Lower lobe of right lung (tissue), 2 donors: ENCODE measurements around the gene MBD5. TPM values are rescaled to one million over a fixed set of nuclear protein-coding genes. Genes with fewer than 3 reads are reported as not detected.

Experiments
- ATAC-seq, 2 donors: fragments of 200-7000 bp; cut with Tn5 transposase; one replicate each; pipeline ENCODE4 v1.9.1; 2020 to 2022; ENCODE audit warnings: mild to moderate bottlenecking in 2 of 2, moderate library complexity in 2 of 2
- DNase-seq: peaks from one replicate; pipeline ENCODE4 v3.0.0-alpha.2; 2020
- H3K27ac ChIP-seq: fragments of 200-600 bp; one replicate; pipeline ENCODE4 v1.8.0; 2022
- H3K27me3 ChIP-seq: fragments of 200-600 bp; one replicate; pipeline ENCODE4 v1.8.0; 2022; ENCODE audit warnings: low read depth
- H3K36me3 ChIP-seq: fragments of 200-600 bp; one replicate; pipeline ENCODE4 v1.8.0; 2022; ENCODE audit warnings: mild to moderate bottlenecking
- H3K4me1 ChIP-seq: fragments of 200-600 bp; one replicate; pipeline ENCODE4 v1.8.0; 2022
- H3K4me3 ChIP-seq: fragments of 200-600 bp; one replicate; pipeline ENCODE4 v1.8.0; 2022; ENCODE audit warnings: mild to moderate bottlenecking
- H3K9me3 ChIP-seq: fragments of 200-600 bp; one replicate; pipeline ENCODE4 v1.8.0; 2022
- intact Hi-C: fragments of 100-400 bp; cut with DNase I; formaldehyde crosslinking; loops from one replicate; pipeline ENCODE4 v1.11.0; 2022
- total RNA-seq: library from RNA; stranded (reverse); fragmentation: NEBNext Ultra II Directional; extraction: Animal tissue kit (Norgen Biotek cat#: 25700); gene quantifications from one replicate; pipeline ENCODE4 v1.2.1, GENCODE V29; 2021
- TF ChIP-seq, protein P1 (sequence below): fragments of 200-600 bp; IDR thresholded peaks from one replicate; pipeline ENCODE4 v1.8.0; 2022; ENCODE audit warnings: antibody characterized with exemption, mild to moderate bottlenecking
- donor health status: DM: no; HTN: yes; CAD: no; lungs with severe emphysema.

The MBD5 gene
- total RNA-seq, 1 donor from 2014 or later: 46.3 TPM

DNA sequence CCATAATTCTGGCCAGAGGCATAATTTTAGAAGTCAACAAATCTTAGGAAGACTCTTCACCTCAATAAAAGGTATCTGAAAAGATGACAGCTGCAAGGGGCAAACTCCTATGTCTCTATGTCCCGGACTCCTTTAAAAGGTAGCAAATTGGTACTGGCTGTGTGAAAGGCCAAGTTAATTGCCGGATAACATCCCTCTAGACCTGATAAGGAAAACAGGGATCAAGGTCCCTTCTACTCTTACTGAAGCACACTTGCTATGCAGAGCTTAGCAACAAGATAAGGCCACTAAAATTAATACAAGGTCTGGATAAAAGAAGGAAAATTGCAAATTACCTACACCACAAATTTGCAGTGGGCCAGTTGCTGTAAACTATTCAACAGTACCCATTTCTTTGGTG is 482.6 kb downstream of the MBD5 start:
- Histone ChIP-seq H3K27ac (no peak overlapping the region), H3K27me3 (no peaks in the 10 kb centered on the region), H3K4me1 (no peaks in the 10 kb centered on the region), H3K36me3 (no peaks in the 10 kb centered on the region), H3K9me3 (no peaks in the 10 kb centered on the region), H3K4me3 (no peak overlapping the region)
- intact Hi-C loops: no loop called here
- TF ChIP-seq, protein P1, sequence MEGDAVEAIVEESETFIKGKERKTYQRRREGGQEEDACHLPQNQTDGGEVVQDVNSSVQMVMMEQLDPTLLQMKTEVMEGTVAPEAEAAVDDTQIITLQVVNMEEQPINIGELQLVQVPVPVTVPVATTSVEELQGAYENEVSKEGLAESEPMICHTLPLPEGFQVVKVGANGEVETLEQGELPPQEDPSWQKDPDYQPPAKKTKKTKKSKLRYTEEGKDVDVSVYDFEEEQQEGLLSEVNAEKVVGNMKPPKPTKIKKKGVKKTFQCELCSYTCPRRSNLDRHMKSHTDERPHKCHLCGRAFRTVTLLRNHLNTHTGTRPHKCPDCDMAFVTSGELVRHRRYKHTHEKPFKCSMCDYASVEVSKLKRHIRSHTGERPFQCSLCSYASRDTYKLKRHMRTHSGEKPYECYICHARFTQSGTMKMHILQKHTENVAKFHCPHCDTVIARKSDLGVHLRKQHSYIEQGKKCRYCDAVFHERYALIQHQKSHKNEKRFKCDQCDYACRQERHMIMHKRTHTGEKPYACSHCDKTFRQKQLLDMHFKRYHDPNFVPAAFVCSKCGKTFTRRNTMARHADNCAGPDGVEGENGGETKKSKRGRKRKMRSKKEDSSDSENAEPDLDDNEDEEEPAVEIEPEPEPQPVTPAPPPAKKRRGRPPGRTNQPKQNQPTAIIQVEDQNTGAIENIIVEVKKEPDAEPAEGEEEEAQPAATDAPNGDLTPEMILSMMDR: no peak
- DNase-seq (no peak), ATAC-seq (no peak)

DNA sequence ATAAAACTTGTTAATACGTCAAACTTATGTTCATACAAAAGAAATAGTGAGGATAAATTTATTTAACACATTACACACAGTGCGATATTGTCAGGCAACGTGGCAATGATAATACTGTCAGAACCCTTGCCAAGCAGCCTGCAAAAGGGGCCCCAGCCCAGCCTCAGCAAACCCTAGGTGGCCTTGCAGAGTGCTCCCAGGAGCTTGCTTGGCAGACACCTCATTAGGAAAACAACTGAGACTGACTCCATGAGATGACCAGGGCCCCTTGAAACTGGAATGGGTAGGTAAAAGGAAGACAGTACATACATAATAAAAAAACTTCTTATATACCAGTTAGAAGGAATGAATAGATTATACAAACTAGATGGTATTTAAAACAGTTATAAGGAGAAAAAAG is 487.1 kb downstream of the MBD5 start:
- Histone ChIP-seq H3K4me3 (no peak overlapping the region), H3K27ac (no peak overlapping the region), H3K4me1 (peaks cover 10% of the 10 kb centered on the region), H3K9me3 (no peaks in the 10 kb centered on the region), H3K36me3 (no peaks in the 10 kb centered on the region), H3K27me3 (no peaks in the 10 kb centered on the region)
- intact Hi-C loops: no loop called here
- DNase-seq: no peak
- TF ChIP-seq, protein P1: no peak
- no peak for ATAC-seq

GRCh38 chr2:148508878-148509287 is 488.0 kb downstream of the MBD5 start:
- Histone ChIP-seq H3K27ac (no peak overlapping the region), H3K9me3 (no peaks in the 10 kb centered on the region), H3K27me3 (no peaks in the 10 kb centered on the region), H3K4me3 (peak overlapping the region; percentile 47), H3K4me1 (peaks cover 10% of the 10 kb centered on the region), H3K36me3 (no peaks in the 10 kb centered on the region)
- TF ChIP-seq, protein P1: no peak
- intact Hi-C loops: no loop called here
- no peak for DNase-seq
- ATAC-seq: no peak

DNA sequence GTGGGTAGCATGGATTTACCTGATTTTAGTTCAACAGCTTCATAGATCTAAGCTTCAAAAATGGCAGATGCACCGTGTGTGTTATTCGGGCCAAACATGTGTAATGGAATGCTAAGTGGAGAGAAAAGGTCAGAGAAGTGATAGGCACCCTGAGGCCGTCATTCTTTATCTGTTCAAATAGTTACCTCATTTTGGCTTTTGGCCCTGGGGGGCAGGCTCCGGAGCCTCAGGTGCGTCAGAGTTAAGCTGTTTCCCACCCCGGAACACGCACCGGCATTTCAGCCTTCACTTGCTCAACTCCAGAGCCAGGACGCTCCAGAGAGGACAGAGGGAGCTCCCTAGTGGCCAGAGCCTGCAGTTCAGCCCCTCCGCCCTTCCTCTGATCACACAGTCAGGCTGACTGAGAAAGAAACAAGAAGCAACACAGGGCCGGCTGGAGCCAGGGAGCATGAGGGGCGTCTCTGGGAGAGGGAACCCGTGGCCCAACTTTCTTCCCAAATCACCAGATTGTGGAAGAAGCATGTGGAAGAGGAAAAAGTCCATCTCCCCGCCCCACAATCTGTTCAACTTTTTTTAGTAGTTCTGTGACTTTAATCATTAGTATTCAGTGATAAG is 488.5 kb downstream of the MBD5 start:
- Histone ChIP-seq H3K4me3 (peak overlapping the region; percentile 47), H3K27me3 (no peaks in the 10 kb centered on the region), H3K36me3 (no peaks in the 10 kb centered on the region), H3K27ac (no peak overlapping the region), H3K9me3 (no peaks in the 10 kb centered on the region), H3K4me1 (peaks cover 10% of the 10 kb centered on the region)
- intact Hi-C loops: no loop called here
- ATAC-seq: peak; percentile 99 to 100
- peak; percentile 89 for DNase-seq
- TF ChIP-seq, protein P1: peak; percentile 96

GRCh38 chr2:148511883-148512282 is 491.0 kb downstream of the MBD5 start:
- no peaks in the 10 kb centered on the region for H3K9me3 ChIP-seq
- no peak for ATAC-seq
- H3K4me3 ChIP-seq: no peak overlapping the region
- intact Hi-C loops: no loop called here
- no peak for DNase-seq
- peaks cover 10% of the 10 kb centered on the region for H3K4me1 ChIP-seq
- no peak overlapping the region for H3K27ac ChIP-seq
- no peaks in the 10 kb centered on the region for H3K27me3 ChIP-seq
- TF ChIP-seq, protein P1: no peak
- no peaks in the 10 kb centered on the region for H3K36me3 ChIP-seq
